GM21737 (cell line): ENCODE results near the gene ABR.
"Not testable (repeated sequence)": the region's sequence is repeated elsewhere in the genome, so short reads cannot be mapped to it uniquely, and the experiment has no call there.

ENCODE experiments used
- ATAC-seq: cut with Tn5 transposase; IDR thresholded peaks from one replicate; pipeline ENCODE4 v1.9.1; 2021; ENCODE audit warnings: mild to moderate bottlenecking, moderate library complexity; ENCODE audit not compliant: unreplicated experiment

ABR gene

DNA sequence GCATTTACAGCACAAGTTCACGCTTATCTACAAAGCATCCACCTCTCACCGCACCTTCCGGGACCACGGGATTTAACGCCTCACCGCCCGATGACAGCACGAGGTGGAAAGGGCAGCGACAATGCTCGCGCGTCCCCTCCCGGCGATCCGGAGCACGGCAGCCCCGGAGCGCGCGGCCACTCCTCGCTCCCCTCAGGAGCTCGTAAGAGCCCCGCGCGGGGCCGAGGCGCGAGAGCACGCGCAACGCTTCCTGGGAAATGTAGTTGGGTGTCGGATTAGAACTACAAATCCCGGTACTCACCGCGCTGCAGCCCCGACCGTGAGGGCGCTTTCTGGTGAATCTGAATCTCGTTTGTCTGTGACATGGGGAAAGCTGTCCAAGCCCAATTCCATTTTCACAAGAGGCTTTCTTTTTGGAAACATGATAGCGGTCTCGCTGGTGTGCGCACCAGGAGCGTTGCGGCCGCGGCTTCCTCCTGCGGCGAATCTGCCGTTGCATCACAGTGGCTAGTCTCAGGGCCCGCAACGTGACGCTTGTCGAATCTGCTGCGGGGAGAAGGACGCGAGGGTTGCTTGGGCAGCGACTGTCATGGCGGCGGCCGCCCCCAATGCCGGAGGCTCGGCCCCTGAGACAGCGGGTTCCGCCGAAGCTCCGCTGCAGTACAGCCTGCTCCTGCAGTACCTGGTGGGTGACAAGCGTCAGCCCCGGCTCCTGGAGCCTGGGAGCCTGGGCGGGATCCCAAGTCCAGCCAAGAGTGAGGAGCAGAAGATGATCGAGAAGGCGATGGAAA, 183.0 kb downstream of the ABR start, which contains the start of gene TIMM22:
Gene TIMM22 (plus strand): TSS at position 576 of the 791 bp plus-strand sequence. CDS start 14 bp downstream, at position 590.
- peak; percentile 86 for ATAC-seq

DNA sequence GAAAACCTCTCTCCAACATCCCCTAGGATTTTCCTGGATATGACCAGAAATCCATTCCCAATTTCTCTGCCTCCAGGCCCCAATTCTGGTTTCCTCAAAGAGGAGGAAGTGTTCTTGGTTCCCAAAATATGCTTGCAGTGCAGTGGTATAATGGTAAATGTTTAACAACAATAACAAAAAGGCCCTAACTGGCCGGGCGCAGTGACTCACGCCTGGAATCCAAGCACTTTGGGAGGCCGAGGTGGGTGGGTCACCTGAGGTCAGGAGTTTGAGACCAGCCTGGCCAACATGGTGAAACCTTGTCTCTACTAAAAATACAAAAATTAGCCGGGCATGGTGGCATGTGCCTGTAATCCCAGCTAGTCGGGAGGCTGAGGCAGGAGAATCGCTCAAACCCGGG, 184.5 kb downstream of the ABR start:
- ATAC-seq, result not testable (repeated sequence)

DNA sequence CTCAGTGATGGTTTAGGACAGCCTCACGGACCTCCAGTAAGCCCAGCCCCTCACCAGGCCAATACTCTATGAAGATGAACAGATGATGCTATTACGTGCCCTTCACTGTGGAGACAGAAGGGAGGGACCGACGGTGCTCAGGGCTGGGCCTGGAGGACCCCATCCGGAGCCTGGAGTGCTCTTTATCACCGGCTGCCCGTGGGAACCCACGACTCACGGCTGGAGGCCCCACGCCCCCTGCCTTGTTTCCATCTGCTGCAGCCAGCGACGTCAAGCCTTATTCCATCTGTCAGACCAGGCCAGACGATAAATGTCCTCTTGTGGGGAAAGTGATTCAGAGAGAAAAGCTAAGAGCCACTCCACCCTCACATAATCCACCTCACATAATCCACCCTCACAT, 186.8 kb downstream of the ABR start:
- ATAC-seq, result no peak

DNA sequence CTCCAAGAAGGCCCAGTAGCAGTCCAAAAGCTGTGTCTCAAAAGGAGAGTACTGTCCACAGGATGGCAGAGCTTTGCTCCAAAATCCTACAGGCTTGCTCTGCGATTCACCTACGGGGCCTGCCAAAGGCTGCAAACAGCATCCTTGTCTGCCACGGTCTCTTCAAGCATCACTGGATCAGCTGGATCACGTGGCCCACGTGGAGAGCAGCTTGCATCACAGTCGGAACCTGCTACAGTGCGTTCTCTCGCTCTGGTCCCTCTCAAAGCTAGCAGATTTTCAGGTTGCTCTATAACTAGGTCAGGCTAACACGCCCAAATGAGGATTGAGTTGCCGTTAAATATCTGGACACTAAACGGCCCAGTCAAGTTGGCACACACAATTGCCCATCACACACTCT, 191.2 kb downstream of the ABR start:
- ATAC-seq, result no peak

DNA sequence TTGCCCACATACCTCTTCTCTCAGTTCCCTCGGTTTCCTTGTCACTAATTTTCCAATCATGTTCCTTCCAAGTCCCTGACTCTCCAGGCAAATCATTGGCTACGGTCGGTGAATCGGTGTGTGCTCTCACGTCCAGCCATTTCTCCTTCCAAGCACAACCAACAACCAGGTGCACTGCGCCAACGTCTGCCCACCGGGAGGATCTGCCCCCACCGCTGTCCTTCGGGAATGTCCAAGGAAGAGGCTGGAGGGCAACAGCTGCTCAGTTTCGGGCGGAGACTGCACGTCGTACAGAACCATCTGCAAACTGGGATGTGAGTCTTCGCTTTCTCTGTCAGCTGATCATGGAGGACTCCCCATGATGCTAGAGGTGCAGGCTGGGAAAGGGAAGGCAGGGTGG, 191.8 kb downstream of the ABR start:
- ATAC-seq, result no peak

DNA sequence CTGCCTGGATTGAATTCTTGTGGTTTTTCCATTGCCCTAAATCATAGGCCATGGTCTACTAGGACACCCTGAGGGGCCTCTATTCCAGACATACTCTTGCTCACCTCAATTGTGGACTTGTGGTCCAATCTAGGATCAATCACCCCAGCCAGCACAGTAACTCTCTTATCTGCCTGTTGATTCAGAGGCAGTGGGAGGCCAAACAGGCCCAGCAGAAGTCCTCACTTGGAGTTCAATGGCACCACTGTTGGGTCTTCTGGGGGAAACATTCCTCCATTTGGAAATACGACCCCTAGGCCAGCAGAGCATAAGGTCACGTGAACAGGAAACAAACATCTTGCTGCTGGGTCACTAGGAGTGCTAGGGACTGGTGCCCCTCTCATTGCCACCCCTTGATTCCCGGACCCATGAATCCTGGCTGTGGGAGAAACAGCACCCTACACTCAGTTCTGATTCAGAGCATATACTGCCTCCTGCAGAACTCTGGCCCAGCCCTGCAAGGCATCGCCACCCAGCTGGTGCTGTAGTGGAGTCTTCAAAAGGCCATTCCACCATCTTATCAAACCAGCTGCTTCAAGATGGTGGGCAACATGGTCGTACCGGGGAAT, 193.4 kb downstream of the ABR start:
- no peak for ATAC-seq

DNA sequence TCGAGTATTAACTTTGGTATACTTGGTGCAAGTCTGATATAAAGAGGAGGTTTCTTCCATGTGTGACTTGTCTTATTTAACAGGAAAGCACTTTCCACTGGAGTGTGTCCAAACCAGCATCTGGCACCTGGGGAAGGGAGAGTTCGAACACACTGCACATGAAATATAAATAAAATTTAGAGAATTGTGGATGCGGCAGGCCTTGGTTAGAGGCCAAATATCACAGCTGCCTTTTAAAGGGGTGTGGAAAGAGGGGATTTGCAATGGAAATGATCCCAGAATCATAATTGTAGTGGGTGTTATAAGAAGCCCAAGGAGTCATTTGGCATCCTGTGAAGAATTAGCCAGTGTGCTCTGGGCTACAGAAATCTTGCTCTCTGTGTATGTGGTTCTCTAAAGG, 195.9 kb downstream of the ABR start:
- ATAC-seq, result no peak

DNA sequence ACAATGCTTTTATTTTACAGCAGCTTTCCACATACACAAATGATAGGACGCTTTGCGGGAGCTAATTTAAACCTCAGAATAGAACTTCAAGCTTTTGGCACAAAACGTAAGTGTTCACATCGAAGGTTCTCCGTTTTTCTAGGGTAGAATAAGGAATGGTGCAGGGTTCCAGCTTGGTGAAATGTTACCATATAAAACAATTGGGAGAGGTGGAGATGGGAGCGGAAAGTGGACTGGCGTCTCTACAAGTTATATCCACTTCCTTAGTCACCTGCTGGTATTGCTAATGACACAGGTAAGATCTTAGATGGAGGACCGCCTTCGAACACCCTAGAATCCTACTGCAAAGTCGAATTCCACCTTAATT, 198.5 kb downstream of the ABR start:
- no peak for ATAC-seq

DNA sequence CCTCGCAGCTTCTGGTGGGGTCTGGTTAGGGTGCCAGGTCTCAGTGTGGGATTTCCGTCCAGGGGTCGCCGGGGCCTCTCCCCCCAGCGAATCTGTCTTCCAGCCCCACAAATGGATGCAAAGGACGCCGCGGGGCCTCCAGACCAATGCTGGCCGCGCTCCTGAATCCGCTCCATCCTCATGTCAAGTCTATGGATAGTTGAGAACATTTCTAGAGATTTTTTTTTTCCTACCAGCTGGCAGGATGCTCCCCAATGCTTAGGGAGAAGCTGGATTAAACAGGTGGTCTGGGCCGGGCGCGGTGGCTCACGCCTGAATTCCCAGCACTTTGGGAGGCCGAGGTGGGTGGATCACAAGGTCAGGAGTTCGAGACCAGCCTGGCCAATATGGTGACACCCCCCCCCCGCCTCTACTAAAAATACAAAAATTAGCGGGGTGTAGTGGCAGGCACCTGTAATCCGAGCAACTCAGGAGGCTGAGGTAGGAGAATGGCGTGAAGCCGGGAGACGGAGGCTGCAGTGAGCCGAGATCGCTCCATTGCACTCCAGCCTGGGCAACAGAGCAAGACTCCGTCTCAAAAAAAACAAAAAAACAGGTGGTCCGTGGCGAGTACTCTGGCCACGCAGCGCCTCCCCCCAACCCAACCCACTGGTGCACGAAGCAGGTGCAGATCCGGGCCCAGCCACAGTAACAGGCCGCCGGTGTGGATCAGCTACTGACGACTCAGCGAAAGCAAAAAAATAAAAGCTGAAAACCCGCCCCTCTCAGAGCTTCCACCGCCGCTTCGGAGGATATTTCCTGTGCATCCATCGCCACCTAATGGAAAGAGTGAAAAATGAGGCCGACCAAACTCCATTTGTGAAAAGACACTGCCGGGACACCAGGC, 199.1 kb downstream of the ABR start:
- peak; percentile 29 for ATAC-seq

DNA sequence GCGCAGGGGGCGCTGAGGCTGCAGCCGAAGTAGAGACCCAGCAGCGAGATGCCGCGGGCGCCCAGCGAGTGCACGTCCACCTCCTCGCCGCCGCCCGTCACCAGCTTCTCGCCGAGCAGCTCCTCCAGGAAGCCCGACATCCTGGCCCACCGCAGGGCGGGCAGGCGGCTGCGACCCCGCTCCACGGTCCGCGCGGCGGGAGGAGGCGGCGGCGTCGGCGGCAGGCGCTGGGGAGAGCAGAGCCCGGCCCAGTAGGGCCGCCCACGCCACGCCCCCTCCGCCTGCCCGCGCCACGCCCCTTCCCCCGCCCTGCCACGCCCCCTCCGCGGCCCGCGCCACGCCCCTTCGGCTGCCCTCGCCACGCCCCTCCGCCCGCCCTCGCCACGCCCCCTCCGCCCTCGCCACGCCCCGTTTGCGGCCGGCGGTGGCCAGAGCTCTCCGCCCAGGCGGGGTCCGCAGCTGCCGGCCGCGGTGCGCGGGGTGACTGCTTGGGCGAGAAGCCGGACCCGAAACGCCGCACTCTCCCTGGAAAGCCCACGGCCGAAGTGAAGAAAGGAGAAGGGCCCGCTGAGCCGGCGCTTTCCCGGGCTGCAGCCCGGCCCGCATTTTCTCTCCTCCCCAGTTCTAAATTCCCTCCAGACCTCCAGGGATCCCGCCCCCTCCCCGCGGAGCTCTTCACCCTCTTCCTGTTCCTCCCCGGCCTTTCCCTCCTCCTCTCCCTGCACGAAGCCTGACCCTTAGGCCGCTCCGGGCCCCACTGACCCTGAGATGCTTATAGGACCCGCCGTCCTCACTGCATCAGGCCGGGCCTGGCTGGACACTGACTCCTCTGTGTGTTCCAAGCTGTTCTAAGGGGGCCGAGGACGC, 200.0 kb downstream of the ABR start, which contains the start of gene NXN:
Gene NXN (minus strand): TSS at position 238 of the 867 bp plus-strand sequence.
- ATAC-seq, result peak; percentile 62

DNA sequence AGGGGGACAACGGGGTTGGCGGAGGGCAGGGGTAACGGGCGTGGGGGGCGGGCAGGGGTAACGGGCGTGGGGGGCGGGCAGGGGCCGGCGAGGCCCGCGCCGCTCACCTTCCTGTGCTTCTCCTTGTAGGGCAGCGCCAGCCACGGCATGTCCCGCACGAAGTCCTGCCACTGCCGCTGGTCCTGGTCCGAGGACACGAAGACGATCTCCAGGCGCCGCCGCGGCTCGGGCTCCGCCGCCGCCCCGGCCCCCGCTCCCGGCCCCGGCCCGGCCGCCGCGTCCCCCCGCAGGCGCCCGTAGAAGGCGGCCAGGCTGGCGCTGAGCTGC, 200.6 kb downstream of the ABR start:
- peak; percentile 30 for ATAC-seq

DNA sequence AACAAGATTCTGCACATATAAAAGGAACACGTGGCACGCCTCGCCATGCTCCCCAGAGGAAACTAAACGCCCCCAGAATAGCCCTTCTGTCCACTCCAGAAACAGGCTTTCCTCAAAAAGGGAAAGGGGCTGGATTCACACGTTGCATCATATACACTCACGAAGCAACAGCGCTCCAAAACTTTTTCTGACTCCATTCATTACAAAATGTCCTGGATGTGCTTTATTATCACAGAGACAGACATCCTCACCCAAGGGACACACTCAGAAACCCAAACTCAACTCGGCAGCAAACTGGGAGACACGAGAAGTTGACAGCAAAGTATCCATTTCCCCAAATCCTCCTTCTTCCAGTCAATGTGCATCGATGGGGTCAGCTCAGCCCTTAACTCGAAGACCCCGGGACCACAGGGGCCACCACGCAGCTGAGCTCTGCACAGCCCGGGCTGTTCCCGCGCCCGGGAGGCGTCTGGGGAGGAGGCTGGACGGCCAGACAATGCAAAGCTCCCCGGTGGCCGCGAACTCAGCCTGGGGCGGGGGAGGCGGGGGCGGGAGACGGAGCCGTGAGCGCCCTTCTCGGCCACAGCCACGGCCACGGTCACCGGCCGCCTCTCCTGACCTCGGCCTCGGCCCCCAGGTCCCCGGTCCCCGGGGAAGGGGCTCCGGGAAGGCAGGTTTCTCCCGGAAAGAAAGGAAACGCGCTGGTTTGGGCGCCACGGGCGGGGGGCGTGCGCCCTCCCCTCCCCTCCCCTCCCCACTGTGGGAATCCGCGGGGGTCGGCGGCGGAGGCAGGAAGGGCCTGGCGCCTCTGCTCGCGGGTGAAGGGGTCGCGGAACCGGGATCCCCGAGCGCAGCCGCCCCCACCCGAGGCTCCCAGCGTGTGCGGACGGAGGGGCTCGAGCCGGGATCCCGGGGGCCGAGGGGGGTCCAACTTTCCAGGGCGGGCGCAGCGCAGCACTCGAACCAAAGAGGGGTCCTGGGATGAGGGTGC, 201.4 kb downstream of the ABR start:
- no peak for ATAC-seq

DNA sequence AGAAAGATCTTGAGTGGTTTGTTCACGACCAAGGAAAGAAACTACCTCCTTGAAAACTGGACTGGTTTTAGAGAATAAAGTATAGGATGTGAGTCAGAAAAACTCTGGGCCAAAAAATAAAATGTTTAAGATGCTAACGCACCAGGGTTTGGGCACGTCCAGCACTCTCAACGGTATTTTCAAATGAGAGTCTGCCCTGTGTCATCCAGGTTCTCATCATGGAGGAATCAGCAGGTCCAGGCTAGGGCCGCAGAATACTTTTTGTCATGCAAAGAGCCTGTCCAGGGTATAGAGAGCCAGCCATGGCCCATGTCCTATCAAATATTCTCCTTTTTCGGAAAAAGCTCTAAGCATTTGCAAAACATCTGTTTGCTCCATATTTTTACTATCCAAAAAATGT, 202.6 kb downstream of the ABR start:
- no peak for ATAC-seq

DNA sequence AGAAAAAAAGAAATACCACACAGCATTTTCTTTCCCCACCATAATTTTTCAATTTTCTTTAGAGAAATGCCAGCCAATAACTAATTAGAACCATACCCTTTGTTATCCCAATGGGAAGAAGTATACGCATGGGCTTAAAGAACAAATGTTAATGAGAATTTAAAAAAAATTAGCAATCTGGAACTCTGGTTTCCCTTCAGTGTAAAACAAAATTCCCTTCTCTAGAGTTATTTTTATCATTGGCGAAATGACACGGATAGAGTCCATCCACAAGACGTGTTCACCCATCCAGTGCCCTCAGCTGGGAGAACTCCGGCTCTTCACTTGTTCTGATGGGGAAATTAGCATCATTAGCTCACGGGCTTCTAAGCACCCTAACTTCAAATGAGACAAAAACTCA, 203.5 kb downstream of the ABR start:
- ATAC-seq, result no peak

DNA sequence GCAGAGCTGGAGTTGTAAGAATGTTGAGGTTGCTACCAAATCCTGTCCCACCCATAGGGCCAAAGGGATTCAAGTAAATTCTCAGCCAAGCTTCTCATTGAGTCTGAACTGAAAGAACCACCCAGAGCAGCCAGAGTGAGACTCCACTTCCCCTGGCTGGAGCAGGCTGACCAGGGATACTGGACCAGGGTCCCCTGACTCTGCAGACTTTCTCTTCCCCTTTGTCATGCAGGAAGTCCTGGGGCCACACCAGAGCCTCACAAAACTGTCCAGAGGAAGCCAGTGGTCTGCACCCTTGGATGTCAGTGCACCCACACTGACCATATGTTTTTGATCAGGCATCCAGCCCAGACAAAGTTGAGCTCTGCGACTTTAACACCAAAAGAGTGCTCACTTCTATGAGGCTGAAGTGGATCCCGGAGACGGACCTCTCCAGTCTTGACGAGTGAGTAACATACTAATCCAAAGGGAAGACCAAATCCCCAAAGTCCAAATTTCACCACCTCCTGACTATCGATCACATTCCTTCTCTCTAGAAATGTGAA, 204.3 kb downstream of the ABR start:
- no peak for ATAC-seq

DNA sequence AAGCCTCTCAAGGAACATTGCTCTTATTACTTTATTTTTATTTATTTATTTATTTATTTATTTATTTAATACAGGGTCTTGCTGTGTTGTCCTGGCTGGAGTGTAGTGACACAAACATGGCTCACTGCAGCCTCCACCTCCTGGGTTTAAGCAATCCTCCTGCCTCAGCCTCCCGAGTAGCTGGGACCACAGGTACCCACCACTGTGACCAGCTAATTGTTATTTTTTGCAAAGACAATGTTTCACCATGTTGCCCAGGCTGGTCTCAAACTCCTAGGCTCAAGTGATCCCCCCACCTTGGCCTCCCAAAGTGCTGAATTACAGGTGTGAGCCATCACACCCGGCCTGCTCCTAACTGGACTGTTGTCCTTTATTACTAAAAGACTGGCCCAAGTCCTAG, 205.0 kb downstream of the ABR start:
- not testable (repeated sequence) for ATAC-seq

DNA sequence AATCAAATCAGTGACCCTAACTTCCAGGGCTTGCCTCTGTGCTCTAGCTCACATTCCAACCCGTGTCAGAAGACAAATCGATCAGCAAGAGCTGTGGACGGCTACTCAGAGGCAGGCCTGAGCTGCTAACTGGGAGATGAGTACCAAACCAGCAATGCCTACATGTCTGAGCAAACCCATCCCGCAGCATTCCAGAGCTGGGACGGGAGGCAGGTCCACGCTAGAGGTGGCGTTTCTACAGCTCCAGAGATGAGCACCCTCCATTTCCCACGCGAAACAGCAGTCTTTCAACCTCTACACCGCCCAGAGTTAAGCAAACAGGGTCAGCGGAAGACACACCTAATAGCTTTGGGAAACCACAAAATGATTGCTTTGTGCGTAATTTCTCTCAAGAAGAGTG, 206.7 kb downstream of the ABR start:
- no peak for ATAC-seq

DNA sequence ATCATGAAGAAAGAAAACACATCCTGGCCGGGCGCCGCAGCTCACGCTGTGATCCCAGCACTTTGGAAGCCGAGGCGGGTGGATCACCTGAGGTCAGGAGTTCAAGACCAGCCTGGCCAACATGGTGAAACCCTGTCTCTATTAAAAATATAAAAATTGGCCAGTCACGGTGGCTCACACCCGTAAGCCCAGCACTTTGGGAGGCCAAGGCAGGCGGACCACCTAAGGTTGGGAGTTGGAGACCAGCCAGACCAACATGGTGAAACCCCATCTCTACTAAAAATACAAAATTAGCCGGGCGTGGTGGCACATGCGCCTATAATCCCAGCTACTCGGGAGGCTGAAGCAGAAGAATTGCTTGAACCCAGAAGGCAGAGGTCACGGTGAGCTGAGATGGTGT, 207.9 kb downstream of the ABR start:
- ATAC-seq, result not testable (repeated sequence)

DNA sequence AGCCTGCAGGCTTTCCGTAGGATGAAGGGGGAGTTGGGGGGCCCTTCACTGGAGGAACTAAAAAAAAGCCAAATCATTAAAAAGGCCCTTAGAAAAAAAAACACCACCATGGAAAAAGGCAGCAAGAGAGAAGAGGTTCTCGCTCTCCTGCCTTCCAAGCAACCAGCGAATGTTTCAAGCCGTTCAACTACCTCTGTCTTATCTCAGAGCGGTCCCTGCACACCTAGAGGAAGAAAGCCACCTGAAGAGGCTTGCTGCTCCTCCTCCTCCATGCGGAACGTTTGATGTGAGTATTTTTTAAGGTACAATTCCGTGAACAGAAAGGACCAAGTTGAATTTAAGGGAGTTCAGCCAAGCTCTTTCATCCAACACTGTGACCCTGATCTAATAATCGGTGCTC, 209.4 kb downstream of the ABR start:
- ATAC-seq, result no peak
